22Rv1 (cell line): ENCODE measurements around the gene KHDC1.
"Not testable (repeated sequence)": the region's sequence is repeated elsewhere in the genome, so short reads cannot be mapped to it uniquely, and the experiment has no call there.

Experiments used
- CTCF ChIP-seq: fragments of 450-650 bp; IDR thresholded peaks from 2 replicates; pipeline ENCODE4 v1.5.1; 2017; ENCODE audit warnings: mild to moderate bottlenecking
- ZFX ChIP-seq: fragments of 450-650 bp; IDR thresholded peaks from 2 replicates; pipeline ENCODE4 v1.6.1; 2017; ENCODE audit warnings: antibody characterized with exemption, borderline replicate concordance

- TF ChIP-seq CTCF, result peak; percentile 38
- not testable (repeated sequence) for TF ChIP-seq ZFX
Measured at GRCh38 chr6:73310503-73310845, 47.5 kb upstream of the KHDC1 start.
